Islet of Langerhans (tissue), 1 donor: ENCODE results near the gene NEDD4L.

Source experiments
- FAIRE-seq: peaks from one replicate; lab custom pipeline; 2011; peaks lifted over from hg19 to GRCh38; lab: Jason Lieb, UNC

The NEDD4L gene

DNA sequence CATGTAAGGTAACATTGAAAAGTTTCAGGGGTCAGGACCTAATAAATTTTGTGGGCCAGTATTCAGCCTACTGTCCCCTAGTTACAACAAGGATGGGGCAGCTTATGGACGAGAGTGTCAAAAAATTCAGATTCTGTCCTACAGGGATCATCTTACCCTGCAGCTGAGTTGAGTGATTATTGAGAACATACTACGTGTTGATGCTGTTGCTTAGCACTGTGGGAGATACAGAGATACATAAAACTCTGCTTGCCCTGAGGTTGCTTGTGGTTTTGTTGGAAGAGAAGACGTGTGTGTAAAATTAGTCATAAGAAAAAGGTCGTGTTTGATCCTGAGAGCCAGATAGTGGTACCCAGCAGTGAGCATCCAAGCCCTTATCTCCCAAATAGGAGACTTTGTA, 253.2 kb downstream of the NEDD4L start:
- no peak for FAIRE-seq

DNA sequence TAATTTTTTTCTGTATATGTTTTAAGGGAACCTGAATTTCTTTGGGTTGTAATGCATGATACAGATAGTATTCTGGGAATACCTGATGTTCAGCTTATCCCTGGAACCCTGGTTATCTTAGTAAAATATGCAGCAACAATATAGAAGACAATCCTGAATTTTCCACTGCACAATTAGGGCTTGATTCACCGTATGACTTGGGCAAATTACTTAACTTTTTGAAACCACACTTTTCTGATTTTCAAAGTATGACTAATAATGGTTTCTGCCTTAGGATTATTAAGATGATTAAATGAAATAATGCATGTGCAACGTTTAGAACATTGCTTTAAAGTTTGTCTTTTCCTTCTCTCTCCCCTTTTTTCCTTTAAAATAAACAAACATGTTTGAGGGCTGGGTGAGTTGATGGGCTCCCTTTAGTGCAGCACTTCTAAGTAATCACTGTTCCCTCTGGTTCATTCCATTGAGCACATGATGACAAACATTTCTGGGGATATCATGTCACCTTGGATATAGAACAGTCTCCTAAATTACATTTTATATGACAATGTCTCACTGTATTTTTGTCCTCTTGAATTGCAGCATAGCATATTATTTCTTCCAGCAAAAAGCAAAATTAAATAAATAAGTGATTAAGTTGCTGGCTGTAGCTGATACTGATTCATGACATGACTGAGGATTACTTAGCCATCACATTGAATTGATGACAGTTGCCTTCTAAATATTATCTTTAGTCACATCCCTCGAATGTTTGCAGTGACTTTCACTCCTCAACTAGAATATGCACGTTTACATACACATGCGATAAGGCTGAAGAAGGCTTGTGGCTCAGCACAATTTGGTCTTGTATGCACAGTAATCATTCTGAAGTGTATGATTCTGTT, 254.5 kb downstream of the NEDD4L start:
- FAIRE-seq: peak; percentile 24

GRCh38 chr18:58299135-58299473, 255.1 kb downstream of the NEDD4L start:
- FAIRE-seq: no peak

GRCh38 chr18:58299936-58300335, 255.9 kb downstream of the NEDD4L start:
- no peak for FAIRE-seq

DNA sequence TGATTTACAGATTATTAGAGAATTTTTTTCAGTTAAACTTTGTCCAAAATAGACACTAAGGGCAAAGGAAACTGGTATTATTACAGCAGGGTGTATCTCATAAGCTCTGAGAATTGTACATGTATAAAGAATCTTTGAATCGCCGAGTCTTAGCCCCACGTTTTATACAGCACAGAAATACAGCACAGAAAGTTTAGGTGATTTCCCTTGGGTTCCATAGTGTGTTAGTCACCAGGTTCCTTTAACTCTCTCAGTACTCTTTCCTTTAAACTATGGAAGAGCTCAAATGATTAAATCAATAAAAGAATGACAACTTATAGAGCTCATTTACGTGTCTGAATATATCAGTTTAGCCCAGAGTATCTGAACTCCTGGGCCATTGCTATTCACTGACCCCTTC, 256.8 kb downstream of the NEDD4L start:
- no peak for FAIRE-seq

GRCh38 chr18:58302811-58303210, 258.8 kb downstream of the NEDD4L start:
- no peak for FAIRE-seq

DNA sequence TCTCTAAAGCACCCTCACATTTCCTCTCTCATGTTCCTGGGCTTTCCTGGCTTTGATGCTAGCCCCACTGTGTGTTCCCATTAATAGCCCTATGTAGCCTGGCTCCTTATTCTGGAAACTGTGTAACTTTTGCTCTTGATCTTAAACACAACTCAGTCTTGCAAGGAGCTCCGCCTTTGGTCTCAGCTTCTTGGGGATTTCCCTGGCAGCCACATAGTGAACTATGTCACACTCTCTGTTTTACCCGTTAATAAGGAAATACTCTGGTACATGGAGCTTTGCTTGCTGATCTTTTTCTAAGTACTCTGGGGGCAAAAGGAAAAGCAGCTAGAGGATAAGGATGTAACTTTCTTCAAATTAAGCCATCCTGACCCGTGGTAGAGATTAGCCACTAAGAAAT, 259.3 kb downstream of the NEDD4L start:
- no peak for FAIRE-seq

- FAIRE-seq: no peak
Observed at GRCh38 chr18:58305792-58306191, 261.8 kb downstream of the NEDD4L start.

DNA sequence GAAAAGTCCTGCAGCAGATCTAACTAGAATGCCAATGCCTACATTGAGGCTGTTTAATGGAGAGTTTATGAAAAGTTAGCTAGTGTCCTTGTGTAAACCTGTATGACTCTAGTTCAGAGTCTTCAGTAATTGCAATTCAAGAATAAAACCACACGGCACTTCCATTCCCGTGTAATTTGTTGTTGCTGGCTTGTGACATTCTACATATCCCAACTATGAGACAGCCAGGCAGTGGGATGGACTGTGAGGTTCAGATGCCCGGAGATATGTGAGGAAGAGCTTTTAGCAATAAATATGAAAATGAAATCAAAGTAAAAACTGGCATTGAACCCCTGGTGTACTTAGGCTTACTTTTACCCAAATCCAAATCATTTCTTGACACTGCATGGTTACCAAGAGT, 263.4 kb downstream of the NEDD4L start:
- FAIRE-seq: no peak

DNA sequence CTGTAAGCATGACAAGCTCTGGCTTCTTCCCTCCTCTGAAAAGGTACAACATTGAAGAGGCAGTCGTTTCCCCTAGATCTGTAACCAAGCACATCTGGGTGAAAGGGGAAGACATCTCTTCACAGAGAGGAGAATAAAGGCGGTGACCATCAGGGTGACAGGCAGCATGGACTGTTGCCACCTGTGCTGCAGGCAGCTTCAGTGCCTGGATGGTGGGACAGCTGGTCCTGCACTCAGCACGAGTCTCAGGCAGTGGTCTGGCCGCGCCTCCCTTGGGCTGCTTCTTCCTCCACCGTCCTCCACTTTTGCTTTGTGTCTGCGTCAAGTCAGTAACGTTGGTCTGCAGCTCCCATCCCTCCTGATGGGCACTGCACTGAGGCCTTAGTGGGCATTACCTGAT, 264.4 kb downstream of the NEDD4L start:
- FAIRE-seq: no peak

DNA sequence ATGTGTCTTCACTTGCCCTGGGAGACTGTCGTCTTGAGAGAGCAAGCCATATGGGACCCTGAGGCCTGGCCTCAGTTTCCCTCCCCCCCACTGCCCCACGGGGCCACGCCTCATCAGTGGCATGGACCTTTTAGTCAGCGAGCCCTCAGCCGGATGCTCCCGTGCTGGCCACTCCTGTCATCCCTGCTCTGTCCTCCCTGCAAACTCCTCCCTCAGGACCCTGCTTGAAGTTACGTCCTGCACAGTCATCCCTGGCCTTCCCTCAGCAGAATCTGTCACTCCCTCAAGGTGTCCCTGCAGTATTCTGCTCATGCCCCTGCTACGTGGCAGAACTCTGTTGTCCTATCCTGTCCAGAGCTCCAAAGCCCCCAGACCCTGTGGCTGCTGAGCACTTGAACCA, 265.1 kb downstream of the NEDD4L start:
- FAIRE-seq: no peak

GRCh38 chr18:58309610-58310239, 265.7 kb downstream of the NEDD4L start:
- FAIRE-seq: no peak

DNA sequence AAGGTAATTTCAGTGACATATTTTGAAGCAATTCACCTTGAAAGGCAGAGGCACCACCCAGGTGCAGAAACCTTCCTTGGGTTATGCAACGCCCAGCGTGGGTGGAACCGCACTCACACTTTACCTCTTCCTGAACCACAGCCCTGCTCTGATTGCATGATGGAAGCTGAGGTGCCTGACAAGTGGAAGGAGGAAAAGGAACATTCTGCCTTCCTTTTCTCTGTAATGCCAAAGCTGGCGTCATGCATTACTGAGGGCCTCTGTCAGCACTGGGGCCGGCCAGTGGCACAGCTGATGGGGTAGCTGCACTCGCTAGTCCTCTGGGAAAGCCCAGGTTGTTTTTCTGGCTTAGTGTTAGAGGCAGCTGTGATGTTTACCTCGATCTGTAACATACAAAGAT, 266.5 kb downstream of the NEDD4L start:
- no peak for FAIRE-seq

GRCh38 chr18:58311390-58311789, 267.4 kb downstream of the NEDD4L start:
- no peak for FAIRE-seq

DNA sequence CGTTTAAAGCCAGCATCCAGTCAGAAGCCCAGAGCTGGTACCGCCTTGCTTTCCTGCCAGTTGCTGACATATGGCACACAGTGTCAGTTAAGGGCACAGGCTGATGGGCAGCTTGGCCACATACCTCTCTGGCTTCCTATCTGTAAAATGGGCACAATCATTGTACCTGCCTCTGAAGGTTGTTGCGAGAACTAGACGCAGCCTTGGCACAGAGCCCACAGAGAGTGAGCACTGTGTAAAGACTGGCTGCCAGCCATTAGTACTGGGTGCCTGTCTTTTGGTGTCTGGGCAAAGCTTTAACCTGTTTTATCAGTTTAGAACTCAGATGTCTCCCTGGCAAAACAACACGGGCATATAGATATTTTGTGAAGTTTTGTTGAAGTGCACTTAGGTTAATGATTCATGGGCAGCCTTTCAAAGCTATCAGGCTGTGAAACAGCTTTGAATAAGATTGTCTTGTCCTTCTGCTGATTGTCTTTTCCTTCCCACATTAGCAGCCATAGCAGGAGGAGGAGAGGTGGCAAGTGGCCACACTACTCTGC, 269.5 kb downstream of the NEDD4L start:
- no peak for FAIRE-seq

DNA sequence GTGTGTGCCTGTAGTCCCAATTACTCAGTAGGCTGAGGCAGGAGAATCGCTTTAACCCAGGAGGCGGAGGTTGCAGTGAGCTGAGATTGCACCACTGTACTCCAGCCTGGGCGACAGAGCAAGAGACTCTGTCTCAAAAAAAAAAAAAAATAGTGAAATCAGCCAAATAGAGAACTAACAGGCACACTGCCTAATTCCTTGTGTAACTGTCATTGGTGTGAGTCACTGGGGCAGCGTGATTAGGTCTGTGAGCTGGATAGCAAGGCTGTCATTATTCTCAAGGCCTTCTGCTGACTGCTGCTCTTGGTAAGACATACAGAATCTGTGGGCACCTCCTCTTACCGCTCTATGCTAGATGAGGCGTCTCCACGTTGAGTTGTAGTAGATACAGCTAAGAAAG, 270.3 kb downstream of the NEDD4L start:
- FAIRE-seq: peak; percentile 93

DNA sequence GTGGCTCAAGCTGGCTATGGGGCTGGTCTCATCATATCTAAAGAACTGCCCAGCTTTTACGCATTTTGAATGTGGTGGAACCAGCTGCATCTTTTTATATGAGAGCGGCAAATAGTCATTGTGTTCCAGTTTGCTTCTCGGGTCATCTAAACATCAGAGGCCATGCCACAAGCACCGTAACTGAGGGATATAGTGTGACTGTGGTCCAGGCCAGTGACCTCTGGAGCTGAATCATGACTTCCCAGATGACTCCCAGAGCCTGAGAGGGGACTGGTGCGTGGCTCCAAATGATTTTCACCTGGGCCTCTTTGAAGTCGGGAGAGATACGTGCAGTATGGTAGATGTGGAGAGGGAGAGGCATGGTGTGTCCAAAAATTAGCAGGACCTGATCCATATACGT, 271.0 kb downstream of the NEDD4L start:
- no peak for FAIRE-seq

- no peak for FAIRE-seq
Observed at GRCh38 chr18:58315739-58316215, 271.8 kb downstream of the NEDD4L start.

DNA sequence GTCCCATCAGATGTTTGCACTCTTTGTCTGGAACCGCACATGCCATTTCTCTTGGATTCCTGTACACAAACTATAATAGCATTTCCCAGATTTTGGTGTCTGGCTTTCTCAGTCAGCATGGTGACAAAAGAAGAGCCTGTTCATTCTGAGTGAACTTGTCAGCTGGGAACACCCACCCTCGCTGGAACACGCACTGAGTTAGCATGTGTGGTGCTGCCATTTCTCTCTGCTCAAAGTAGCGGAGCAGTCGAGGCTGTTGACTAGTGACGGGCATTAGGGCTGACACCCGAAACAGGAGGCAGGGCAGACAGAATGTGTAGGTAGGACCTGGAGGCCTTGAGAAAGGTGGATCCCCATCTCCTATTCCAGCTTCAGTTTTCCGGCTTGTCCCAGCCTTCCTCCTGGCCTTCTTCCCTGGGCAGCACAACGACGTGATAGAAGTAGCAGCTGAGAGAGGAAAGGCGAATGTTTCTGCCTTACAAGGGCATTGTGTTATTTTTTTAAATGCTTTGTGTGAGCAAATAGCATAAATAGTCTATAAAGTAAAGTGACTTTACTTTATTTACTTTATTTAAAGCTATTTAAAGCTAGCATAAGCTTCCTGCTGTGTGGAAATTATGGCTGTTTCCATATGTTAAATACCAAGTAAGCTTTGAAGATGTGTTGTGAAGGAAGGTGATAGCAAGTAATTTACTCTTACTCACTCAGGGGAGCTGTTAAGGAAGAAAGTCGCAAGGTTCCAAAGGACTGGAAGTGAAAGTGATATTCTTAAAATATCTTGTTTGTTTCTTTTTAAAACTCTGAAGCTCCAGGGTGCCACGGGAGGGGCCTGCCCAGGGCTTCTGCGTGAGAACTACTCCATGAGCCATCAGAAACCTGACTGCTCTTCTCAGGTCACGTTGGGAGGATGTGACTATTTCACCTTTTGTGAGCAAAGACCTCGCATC, 272.6 kb downstream of the NEDD4L start:
- no peak for FAIRE-seq

DNA sequence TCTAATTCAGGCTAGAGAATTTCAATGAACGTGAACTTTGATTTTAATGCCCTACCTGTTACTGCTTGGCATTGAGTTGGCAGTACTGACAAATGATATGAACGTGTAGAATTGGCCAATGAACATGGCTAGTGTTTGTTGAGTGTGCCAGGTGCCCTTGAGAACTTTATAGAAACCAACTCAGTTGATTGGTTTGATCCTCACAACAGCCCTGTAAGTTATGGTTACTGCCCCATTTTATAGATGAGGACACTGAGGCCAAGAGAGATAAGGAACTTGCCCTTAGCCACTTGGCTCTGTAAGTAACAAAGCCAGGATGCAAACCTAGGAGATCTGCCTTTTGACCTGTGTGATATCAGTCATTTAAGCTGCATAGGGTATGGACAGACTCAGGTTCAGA, 275.7 kb downstream of the NEDD4L start:
- no peak for FAIRE-seq

- no peak for FAIRE-seq
Observed at GRCh38 chr18:58320907-58321561, 277.0 kb downstream of the NEDD4L start.

- FAIRE-seq: peak; percentile 93
Observed at GRCh38 chr18:58321986-58322385, 278.0 kb downstream of the NEDD4L start.
